Nucleus accumbens (tissue), 56 donors: ENCODE results near the gene KDM2B.

ENCODE experiments used
- DNase-seq, 56 donors: peaks; one replicate each; lab custom pipeline; 2025; lab: John Stamatoyannopoulos, UW

The KDM2B gene

GRCh38 chr12:121472150-121472905, 108.5 kb downstream of the KDM2B start:
- no peak for DNase-seq

- no peak for DNase-seq
Measured at GRCh38 chr12:121470751-121471150, 110.1 kb downstream of the KDM2B start.

GRCh38 chr12:121468499-121468801, 112.4 kb downstream of the KDM2B start:
- no peak for DNase-seq

- DNase-seq: peak in 10 of 56 donors; percentile 40 to 71 (median 54)
Measured at GRCh38 chr12:121467638-121468498, 113.0 kb downstream of the KDM2B start.

- DNase-seq: peak; percentile 35 to 94 (median 82)
Measured at GRCh38 chr12:121466794-121467637, 113.8 kb downstream of the KDM2B start.

- DNase-seq: peak in 1 of 56 donors; percentile 7
Measured at GRCh38 chr12:121465921-121466793, 114.7 kb downstream of the KDM2B start.

GRCh38 chr12:121464331-121464730, 116.5 kb downstream of the KDM2B start:
- no peak for DNase-seq

GRCh38 chr12:121461048-121461447, 119.8 kb downstream of the KDM2B start:
- DNase-seq: peak in 3 of 56 donors; percentile 5 to 29 (median 14)

GRCh38 chr12:121456551-121456950, 124.3 kb downstream of the KDM2B start:
- DNase-seq: no peak

GRCh38 chr12:121455766-121456420, 124.9 kb downstream of the KDM2B start:
- DNase-seq: no peak

GRCh38 chr12:121454921-121455320, 125.9 kb downstream of the KDM2B start:
- DNase-seq: no peak

- DNase-seq: no peak
Measured at GRCh38 chr12:121453629-121454028, 127.2 kb downstream of the KDM2B start.

GRCh38 chr12:121452985-121453360, 127.8 kb downstream of the KDM2B start:
- DNase-seq: no peak

GRCh38 chr12:121452340-121452984, 128.4 kb downstream of the KDM2B start:
- no peak for DNase-seq

GRCh38 chr12:121451961-121452339, 128.9 kb downstream of the KDM2B start:
- no peak for DNase-seq

- no peak for DNase-seq
Measured at GRCh38 chr12:121448771-121449315, 132.0 kb downstream of the KDM2B start.

GRCh38 chr12:121446750-121447149, 134.1 kb downstream of the KDM2B start:
- DNase-seq: no peak

GRCh38 chr12:121444842-121445202, 136.0 kb downstream of the KDM2B start:
- DNase-seq: peak in 1 of 56 donors; percentile 54
